ENCODE measurements around the gene SPRN.
"Not testable (repeated sequence)": the region's sequence is repeated elsewhere in the genome, so short reads cannot be mapped to it uniquely, and the experiment has no call there.

Gene SPRN

GRCh38 chr10:133388973-133389818, 35.2 kb downstream of the SPRN start:
- no peak for DNase-seq (ENCODE audit: extremely low read depth in 1 of 2, low read depth in 1 of 2)

- DNase-seq (ENCODE audit: extremely low read depth in 1 of 2, low read depth in 1 of 2) = no peak
These were observed 36.0 kb downstream of the SPRN start for GRCh38 chr10:133388236-133388972.

GRCh38 chr10:133386951-133387350, 37.5 kb downstream of the SPRN start:
- DNase-seq (ENCODE audit: extremely low read depth in 1 of 2, low read depth in 1 of 2) = not testable (repeated sequence)

- DNase-seq (ENCODE audit: extremely low read depth in 1 of 2, low read depth in 1 of 2) = no peak
These were observed 39.2 kb downstream of the SPRN start for GRCh38 chr10:133385214-133385613.

GRCh38 chr10:133384071-133384470, 40.4 kb downstream of the SPRN start:
- no peak for DNase-seq (ENCODE audit: extremely low read depth in 1 of 2, low read depth in 1 of 2)

- DNase-seq (ENCODE audit: extremely low read depth in 1 of 2, low read depth in 1 of 2) = no peak
These were observed 40.9 kb downstream of the SPRN start for GRCh38 chr10:133383551-133383950.

GRCh38 chr10:133381036-133381435, 43.4 kb downstream of the SPRN start:
- DNase-seq (ENCODE audit: extremely low read depth in 1 of 2, low read depth in 1 of 2) = no peak

- DNase-seq (ENCODE audit: extremely low read depth in 1 of 2, low read depth in 1 of 2) = no peak
These were observed 44.4 kb downstream of the SPRN start for GRCh38 chr10:133379801-133380666.

GRCh38 chr10:133379152-133379800, 45.1 kb downstream of the SPRN start, which contains the start of gene PAOX:
PAOX (plus strand) TSS chr10:133379262; CDS start chr10:133379317, 55 bp downstream.
- DNase-seq (ENCODE audit: extremely low read depth in 1 of 2, low read depth in 1 of 2) = no peak

- no peak for DNase-seq (ENCODE audit: extremely low read depth in 1 of 2, low read depth in 1 of 2)
These were observed 46.0 kb downstream of the SPRN start for GRCh38 chr10:133378251-133379096.

- DNase-seq (ENCODE audit: extremely low read depth in 1 of 2, low read depth in 1 of 2) = no peak
These were observed 46.6 kb downstream of the SPRN start for GRCh38 chr10:133377818-133378250.

- no peak for DNase-seq (ENCODE audit: extremely low read depth in 1 of 2, low read depth in 1 of 2)
These were observed 47.2 kb downstream of the SPRN start for GRCh38 chr10:133377025-133377817.

- not testable (repeated sequence) for DNase-seq (ENCODE audit: extremely low read depth in 1 of 2, low read depth in 1 of 2)
These were observed 48.2 kb downstream of the SPRN start for GRCh38 chr10:133376183-133376582.

- no peak for DNase-seq (ENCODE audit: extremely low read depth in 1 of 2, low read depth in 1 of 2)
These were observed 48.9 kb downstream of the SPRN start for GRCh38 chr10:133375357-133376115.

GRCh38 chr10:133373174-133374090, 51.0 kb downstream of the SPRN start, which contains the start of gene ECHS1:
ECHS1 (minus strand) TSS chr10:133373354; CDS start chr10:133373333, 21 bp downstream.
- peak; percentile 89 to 92 for DNase-seq (ENCODE audit: extremely low read depth in 1 of 2, low read depth in 1 of 2)

GRCh38 chr10:133372507-133372906, 51.9 kb downstream of the SPRN start:
- no peak for DNase-seq (ENCODE audit: extremely low read depth in 1 of 2, low read depth in 1 of 2)

Measured in stimulated activated CD8-positive, alpha-beta memory T cell treated with anti-CD3 and anti-CD28 coated beads, Interleukin-7, amount 100 ng/mL, for 48 hours (primary cell).